PFSK-1 (cell line): Measurements from ENCODE around the gene EEFSEC.

Source experiments
- FOXP2 ChIP-seq: optimal IDR thresholded peaks from 2 replicates; pipeline ENCODE3; 2011; ENCODE audit warnings: borderline replicate concordance, control low read depth, inconsistent platforms; ENCODE audit not compliant: insufficient read depth; ENCODE audit errors: extremely low read length, extremely low read depth
- POLR2AphosphoS5 ChIP-seq: IDR thresholded peaks from 2 replicates; pipeline ENCODE4 v1.6.1; 2012; ENCODE audit warnings: low read depth, mild to moderate bottlenecking, control low read depth, low read length, moderate library complexity
- TF ChIP-seq, protein P1 (sequence below), 2 experiments: IDR thresholded peaks; 2 replicates each; pipeline versions ENCODE4 v1.6.1 to v1.8.0; 2011 to 2012; ENCODE audit warnings: low read depth in 2 of 2, low read length in 2 of 2, control low read depth in 1 of 2, inconsistent platforms in 1 of 2, mild to moderate bottlenecking in 1 of 2, moderate library complexity in 1 of 2; ENCODE audit not compliant: insufficient read depth in 1 of 2

DNA sequence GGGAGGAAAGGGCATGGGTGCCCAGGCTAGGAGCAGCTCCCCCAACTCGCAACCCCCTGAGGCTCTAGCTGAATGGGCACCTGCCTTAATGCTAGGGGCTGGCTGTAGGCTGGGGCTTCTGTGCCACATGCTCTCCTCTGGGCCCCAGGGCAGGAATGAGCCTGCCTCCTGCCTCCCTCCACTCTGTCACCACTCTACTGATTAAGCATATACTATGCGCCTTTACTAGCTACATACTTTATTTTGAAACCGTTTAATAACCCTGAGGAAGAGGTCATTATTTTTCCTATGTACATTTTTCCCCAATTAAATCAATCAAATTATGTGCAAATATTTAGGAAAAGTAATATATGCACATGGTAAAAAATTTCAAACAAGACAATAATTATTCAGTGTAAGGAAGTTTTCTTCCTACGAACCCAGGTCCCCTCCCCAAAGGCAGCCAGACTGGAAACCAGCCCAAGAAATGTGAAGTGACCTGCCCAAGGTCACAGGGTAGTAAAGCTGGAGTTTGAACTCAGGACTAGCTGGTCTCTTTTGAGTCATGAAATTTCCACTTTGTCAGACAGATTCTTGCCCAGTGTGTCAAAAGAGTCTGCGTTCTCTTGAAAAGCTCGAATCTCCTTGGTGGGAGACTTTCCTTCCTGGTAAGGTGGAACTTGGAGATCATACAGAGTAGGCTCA, 190.9 kb downstream of the EEFSEC start:
- TF ChIP-seq FOXP2 (no peak), POLR2AphosphoS5 (no peak)
- TF ChIP-seq, protein P1, sequence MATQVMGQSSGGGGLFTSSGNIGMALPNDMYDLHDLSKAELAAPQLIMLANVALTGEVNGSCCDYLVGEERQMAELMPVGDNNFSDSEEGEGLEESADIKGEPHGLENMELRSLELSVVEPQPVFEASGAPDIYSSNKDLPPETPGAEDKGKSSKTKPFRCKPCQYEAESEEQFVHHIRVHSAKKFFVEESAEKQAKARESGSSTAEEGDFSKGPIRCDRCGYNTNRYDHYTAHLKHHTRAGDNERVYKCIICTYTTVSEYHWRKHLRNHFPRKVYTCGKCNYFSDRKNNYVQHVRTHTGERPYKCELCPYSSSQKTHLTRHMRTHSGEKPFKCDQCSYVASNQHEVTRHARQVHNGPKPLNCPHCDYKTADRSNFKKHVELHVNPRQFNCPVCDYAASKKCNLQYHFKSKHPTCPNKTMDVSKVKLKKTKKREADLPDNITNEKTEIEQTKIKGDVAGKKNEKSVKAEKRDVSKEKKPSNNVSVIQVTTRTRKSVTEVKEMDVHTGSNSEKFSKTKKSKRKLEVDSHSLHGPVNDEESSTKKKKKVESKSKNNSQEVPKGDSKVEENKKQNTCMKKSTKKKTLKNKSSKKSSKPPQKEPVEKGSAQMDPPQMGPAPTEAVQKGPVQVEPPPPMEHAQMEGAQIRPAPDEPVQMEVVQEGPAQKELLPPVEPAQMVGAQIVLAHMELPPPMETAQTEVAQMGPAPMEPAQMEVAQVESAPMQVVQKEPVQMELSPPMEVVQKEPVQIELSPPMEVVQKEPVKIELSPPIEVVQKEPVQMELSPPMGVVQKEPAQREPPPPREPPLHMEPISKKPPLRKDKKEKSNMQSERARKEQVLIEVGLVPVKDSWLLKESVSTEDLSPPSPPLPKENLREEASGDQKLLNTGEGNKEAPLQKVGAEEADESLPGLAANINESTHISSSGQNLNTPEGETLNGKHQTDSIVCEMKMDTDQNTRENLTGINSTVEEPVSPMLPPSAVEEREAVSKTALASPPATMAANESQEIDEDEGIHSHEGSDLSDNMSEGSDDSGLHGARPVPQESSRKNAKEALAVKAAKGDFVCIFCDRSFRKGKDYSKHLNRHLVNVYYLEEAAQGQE (IDR thresholded peaks at IDR 0.05; ENCODE audit: insufficient read depth in 1 of 2, low read depth in 2 of 2, low read length in 2 of 2), result no peak
